ENCODE data around the gene PPP6R1. TPM values are rescaled to one million over a fixed set of nuclear protein-coding genes. Genes with fewer than 3 reads are reported as not detected.
A peak's percentile ranks its signal among the peaks of the same experiment; 100 is the strongest.

The PPP6R1 gene
- total and polyA plus RNA-seq, 2 of the 13 experiments (the other 11 are each of a cell fraction or from before 2014, with no cell fraction given): 25.8 to 54.0 TPM

- TF ChIP-seq, protein P1, sequence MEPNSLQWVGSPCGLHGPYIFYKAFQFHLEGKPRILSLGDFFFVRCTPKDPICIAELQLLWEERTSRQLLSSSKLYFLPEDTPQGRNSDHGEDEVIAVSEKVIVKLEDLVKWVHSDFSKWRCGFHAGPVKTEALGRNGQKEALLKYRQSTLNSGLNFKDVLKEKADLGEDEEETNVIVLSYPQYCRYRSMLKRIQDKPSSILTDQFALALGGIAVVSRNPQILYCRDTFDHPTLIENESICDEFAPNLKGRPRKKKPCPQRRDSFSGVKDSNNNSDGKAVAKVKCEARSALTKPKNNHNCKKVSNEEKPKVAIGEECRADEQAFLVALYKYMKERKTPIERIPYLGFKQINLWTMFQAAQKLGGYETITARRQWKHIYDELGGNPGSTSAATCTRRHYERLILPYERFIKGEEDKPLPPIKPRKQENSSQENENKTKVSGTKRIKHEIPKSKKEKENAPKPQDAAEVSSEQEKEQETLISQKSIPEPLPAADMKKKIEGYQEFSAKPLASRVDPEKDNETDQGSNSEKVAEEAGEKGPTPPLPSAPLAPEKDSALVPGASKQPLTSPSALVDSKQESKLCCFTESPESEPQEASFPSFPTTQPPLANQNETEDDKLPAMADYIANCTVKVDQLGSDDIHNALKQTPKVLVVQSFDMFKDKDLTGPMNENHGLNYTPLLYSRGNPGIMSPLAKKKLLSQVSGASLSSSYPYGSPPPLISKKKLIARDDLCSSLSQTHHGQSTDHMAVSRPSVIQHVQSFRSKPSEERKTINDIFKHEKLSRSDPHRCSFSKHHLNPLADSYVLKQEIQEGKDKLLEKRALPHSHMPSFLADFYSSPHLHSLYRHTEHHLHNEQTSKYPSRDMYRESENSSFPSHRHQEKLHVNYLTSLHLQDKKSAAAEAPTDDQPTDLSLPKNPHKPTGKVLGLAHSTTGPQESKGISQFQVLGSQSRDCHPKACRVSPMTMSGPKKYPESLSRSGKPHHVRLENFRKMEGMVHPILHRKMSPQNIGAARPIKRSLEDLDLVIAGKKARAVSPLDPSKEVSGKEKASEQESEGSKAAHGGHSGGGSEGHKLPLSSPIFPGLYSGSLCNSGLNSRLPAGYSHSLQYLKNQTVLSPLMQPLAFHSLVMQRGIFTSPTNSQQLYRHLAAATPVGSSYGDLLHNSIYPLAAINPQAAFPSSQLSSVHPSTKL (CRISPR knock-in tag; IDR thresholded peaks at IDR 0.05): peak; percentile 59; the same call in 1 of the 2 replicates
- TF ChIP-seq MIER3 (CRISPR knock-in tag; IDR thresholded peaks at IDR 0.05; ENCODE audit: borderline replicate concordance): no peak; the same call in 1 of the 2 replicates
- TF ChIP-seq, protein P2, sequence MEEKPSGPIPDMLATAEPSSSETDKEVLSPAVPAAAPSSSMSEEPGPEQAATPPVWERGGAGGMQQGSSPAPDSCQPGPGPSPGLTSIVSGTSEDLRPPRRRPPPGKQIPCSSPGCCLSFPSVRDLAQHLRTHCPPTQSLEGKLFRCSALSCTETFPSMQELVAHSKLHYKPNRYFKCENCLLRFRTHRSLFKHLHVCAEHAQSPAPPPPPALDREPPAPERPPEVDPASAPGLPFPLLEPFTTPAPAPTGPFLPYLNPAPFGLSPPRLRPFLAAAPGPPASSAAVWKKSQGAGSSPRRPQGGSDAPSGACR (CRISPR knock-in tag; IDR thresholded peaks at IDR 0.05): no peak
- 0 out of 2 replicates have a peak, but pooled peaks have one; percentile 37 for TF ChIP-seq YEATS4 (CRISPR knock-in tag; IDR thresholded peaks at IDR 0.05; ENCODE audit: borderline replicate concordance)
- no peak for TF ChIP-seq ZNF256 (CRISPR knock-in tag; conservative IDR thresholded peaks at IDR 0.05)
- TF ChIP-seq, protein P3, sequence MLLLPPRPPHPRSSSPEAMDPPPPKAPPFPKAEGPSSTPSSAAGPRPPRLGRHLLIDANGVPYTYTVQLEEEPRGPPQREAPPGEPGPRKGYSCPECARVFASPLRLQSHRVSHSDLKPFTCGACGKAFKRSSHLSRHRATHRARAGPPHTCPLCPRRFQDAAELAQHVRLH (CRISPR knock-in tag; IDR thresholded peaks at IDR 0.05; ENCODE audit: borderline replicate concordance, low read depth): peak; percentile 18; the same call in 1 of the 2 replicates
- no peak for TF ChIP-seq ZNF781 (CRISPR knock-in tag; IDR thresholded peaks at IDR 0.05; ENCODE audit: borderline replicate concordance, not compliant biosample characterization)
- TF ChIP-seq FOXA1 (IDR thresholded peaks at IDR 0.05): no peak
- peak; percentile 58 for TF ChIP-seq FOXA1 (CRISPR knock-in tag; IDR thresholded peaks at IDR 0.05)
- no peak; the same call in 1 of the 2 replicates for TF ChIP-seq KDM3A (CRISPR knock-in tag; IDR thresholded peaks at IDR 0.05; ENCODE audit: low read depth)
- no peak for TF ChIP-seq GFI1 (CRISPR knock-in tag; IDR thresholded peaks at IDR 0.05; ENCODE audit: borderline replicate concordance)
- no peak for TF ChIP-seq UBTF (CRISPR knock-in tag; IDR thresholded peaks at IDR 0.05)
- no peak for TF ChIP-seq KAT2B (IDR thresholded peaks at IDR 0.05; ENCODE audit: borderline replicate concordance, low read depth, low read length)
- peak; percentile 66; the same call in 1 of the 2 replicates for TF ChIP-seq ZNF317 (CRISPR knock-in tag; IDR thresholded peaks at IDR 0.05)
- TF ChIP-seq ZSCAN25 (CRISPR knock-in tag; IDR thresholded peaks at IDR 0.05): no peak
- no peak for TF ChIP-seq ZMYM4 (CRISPR knock-in tag; IDR thresholded peaks at IDR 0.05)
- TF ChIP-seq BORCS8-MEF2B (CRISPR knock-in tag; IDR thresholded peaks at IDR 0.05): peak; percentile 76; the same call in 1 of the 2 replicates
- TF ChIP-seq, protein P4, sequence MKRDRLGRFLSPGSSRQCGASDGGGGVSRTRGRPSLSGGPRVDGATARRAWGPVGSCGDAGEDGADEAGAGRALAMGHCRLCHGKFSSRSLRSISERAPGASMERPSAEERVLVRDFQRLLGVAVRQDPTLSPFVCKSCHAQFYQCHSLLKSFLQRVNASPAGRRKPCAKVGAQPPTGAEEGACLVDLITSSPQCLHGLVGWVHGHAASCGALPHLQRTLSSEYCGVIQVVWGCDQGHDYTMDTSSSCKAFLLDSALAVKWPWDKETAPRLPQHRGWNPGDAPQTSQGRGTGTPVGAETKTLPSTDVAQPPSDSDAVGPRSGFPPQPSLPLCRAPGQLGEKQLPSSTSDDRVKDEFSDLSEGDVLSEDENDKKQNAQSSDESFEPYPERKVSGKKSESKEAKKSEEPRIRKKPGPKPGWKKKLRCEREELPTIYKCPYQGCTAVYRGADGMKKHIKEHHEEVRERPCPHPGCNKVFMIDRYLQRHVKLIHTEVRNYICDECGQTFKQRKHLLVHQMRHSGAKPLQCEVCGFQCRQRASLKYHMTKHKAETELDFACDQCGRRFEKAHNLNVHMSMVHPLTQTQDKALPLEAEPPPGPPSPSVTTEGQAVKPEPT (CRISPR knock-in tag; IDR thresholded peaks at IDR 0.05; ENCODE audit: low read depth): no peak
- no peak for TF ChIP-seq MLLT10 (CRISPR knock-in tag; IDR thresholded peaks at IDR 0.05)
- no peak for TF ChIP-seq ADNP (CRISPR knock-in tag; IDR thresholded peaks at IDR 0.05)
- TF ChIP-seq, protein P5, sequence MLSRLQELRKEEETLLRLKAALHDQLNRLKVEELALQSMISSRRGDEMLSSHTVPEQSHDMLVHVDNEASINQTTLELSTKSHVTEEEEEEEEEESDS (CRISPR knock-in tag; IDR thresholded peaks at IDR 0.05; ENCODE audit: borderline replicate concordance): no peak
These were observed 48.9 kb downstream of the PPP6R1 start (continued) for GRCh38 chr19:55209693-55210472.
